Neural cell (in vitro differentiated cells): Measurements from ENCODE around the gene OR52M1. TPM values are rescaled to one million over a fixed set of nuclear protein-coding genes. Genes with fewer than 3 reads are reported as not detected.

Experiments used
- H2AFZ ChIP-seq: fragments of 200-600, 300-800 bp; sonication (generic), shearing (Covaris generic); 2 replicates; pipeline ENCODE4 v1.6.0; 2014; ENCODE audit warnings: low read depth, mild to moderate bottlenecking, antibody characterized with exemption, low read length, moderate library complexity
- H3F3A ChIP-seq: fragments of 200-600 bp; shearing (Covaris generic); 2 replicates; pipeline ENCODE4 v1.6.1; 2016; ENCODE audit warnings: mild to moderate bottlenecking, moderate library complexity, mixed read lengths, antibody characterized with exemption, low read length; ENCODE audit not compliant: insufficient read depth, poor library complexity, severe bottlenecking
- H3K27ac ChIP-seq: fragments of 200-600, 300-800 bp; sonication (generic), shearing (Covaris generic); 2 replicates; pipeline ENCODE4 v1.5.1; 2014; ENCODE audit warnings: mild to moderate bottlenecking, low read length, moderate library complexity
- H3K27me3 ChIP-seq: fragments of 300-800, 200-600 bp; sonication (generic), shearing (Covaris generic); 2 replicates; pipeline ENCODE4 v1.6.0; 2014; ENCODE audit warnings: mild to moderate bottlenecking, low read depth, low read length, moderate library complexity; ENCODE audit not compliant: insufficient read depth
- H3K36me3 ChIP-seq: fragments of 300-800, 200-600 bp; sonication (generic), shearing (Covaris generic); 2 replicates; pipeline ENCODE4 v1.5.1; 2014; ENCODE audit warnings: mild to moderate bottlenecking, antibody characterized with exemption, low read length, moderate library complexity; ENCODE audit not compliant: insufficient read depth
- H3K4me2 ChIP-seq: fragments of 300-800, 200-600 bp; sonication (generic), shearing (Covaris generic); 2 replicates; pipeline ENCODE4 v1.6.0; 2014; ENCODE audit warnings: mild to moderate bottlenecking, low read length
- H3K4me3 ChIP-seq: fragments of 300-800, 200-600 bp; sonication (generic), shearing (Covaris generic); 2 replicates; pipeline ENCODE4 v1.5.1; 2014; ENCODE audit warnings: mild to moderate bottlenecking, low read length, moderate library complexity
- H3K79me2 ChIP-seq: fragments of 200-600 bp; shearing (Covaris generic); replicated peaks from 2 replicates; pipeline ENCODE4 v1.6.0; 2014; ENCODE audit warnings: mild to moderate bottlenecking, low read length, moderate library complexity; ENCODE audit not compliant: insufficient read depth
- H3K9ac ChIP-seq: fragments of 300-800, 200-600 bp; sonication (generic), shearing (Covaris generic); 2 replicates; pipeline ENCODE4 v1.6.1; 2016; ENCODE audit warnings: mild to moderate bottlenecking, low read length, mixed read lengths
- H3K9me2 ChIP-seq: fragments of 200-600 bp; shearing (Covaris generic); 2 replicates; pipeline ENCODE4 v1.6.1; 2016; ENCODE audit warnings: mild to moderate bottlenecking, low read length, mixed read lengths; ENCODE audit not compliant: insufficient read depth
- H3K9me3 ChIP-seq: fragments of 200-600, 300-800 bp; sonication (generic), shearing (Covaris generic); 2 replicates; pipeline ENCODE4 v1.6.1; 2016; ENCODE audit warnings: mild to moderate bottlenecking, mixed run types, low read length, moderate library complexity, mixed read lengths
- H4K20me1 ChIP-seq: fragments of 200-600 bp; shearing (Covaris generic); 2 replicates; pipeline ENCODE4 v1.6.1; 2016; ENCODE audit warnings: mild to moderate bottlenecking, mixed run types; ENCODE audit not compliant: insufficient read depth
- CTCF ChIP-seq: fragments of 450-650 bp; IDR thresholded peaks from 2 replicates; pipeline ENCODE4 v1.5.1; 2014; ENCODE audit warnings: antibody characterized with exemption, mild to moderate bottlenecking, moderate library complexity; ENCODE audit not compliant: poor library complexity, severe bottlenecking
- EP300 ChIP-seq: fragments of 450-650 bp; conservative IDR thresholded peaks from 2 replicates; pipeline ENCODE4 v1.6.1; 2014; ENCODE audit warnings: antibody characterized with exemption, mild to moderate bottlenecking, moderate library complexity; ENCODE audit not compliant: poor library complexity, severe bottlenecking
- EZH2 ChIP-seq: fragments of 200-600, 300-800 bp; shearing (Covaris generic), sonication (generic); IDR thresholded peaks from 2 replicates; pipeline ENCODE4 v1.6.1; 2014; ENCODE audit warnings: antibody characterized with exemption, low read length, borderline replicate concordance, mild to moderate bottlenecking; ENCODE audit not compliant: insufficient read depth, poor library complexity, severe bottlenecking
- MXI1 ChIP-seq: fragments of 450-650 bp; conservative IDR thresholded peaks from 2 replicates; pipeline ENCODE4 v1.6.1; 2014; ENCODE audit warnings: antibody characterized with exemption, mild to moderate bottlenecking; ENCODE audit not compliant: poor library complexity, severe bottlenecking
- POLR2AphosphoS5 ChIP-seq: IDR thresholded peaks from 2 replicates; pipeline ENCODE4 v1.6.1; 2012
- RAD21 ChIP-seq: fragments of 450-650 bp; conservative IDR thresholded peaks from 2 replicates; pipeline ENCODE4 v1.6.1; 2014; ENCODE audit warnings: antibody characterized with exemption, mild to moderate bottlenecking, moderate library complexity
- REST ChIP-seq: IDR thresholded peaks from 2 replicates; pipeline ENCODE4 v1.6.1; 2012; ENCODE audit warnings: borderline replicate concordance
- SMC3 ChIP-seq: fragments of 450-650 bp; conservative IDR thresholded peaks from 2 replicates; pipeline ENCODE4 v1.6.1; 2014; ENCODE audit warnings: antibody characterized with exemption, mild to moderate bottlenecking, moderate library complexity; ENCODE audit not compliant: poor library complexity
- TAF1 ChIP-seq: IDR thresholded peaks from 2 replicates; pipeline ENCODE4 v1.6.1; 2012; ENCODE audit warnings: low read depth
- polyA plus RNA-seq: library from polyadenylated mRNA; depleted of rRNA; stranded (reverse); fragments of >200 nt; gene quantifications from 2 replicates; pipeline ENCODE4 v1.2.3, GENCODE V29; 2014

Gene OR52M1
- polyA plus RNA-seq, 1 donor from 2014 or later: not detected

- no peak overlapping the region for H3K27ac ChIP-seq
- no peaks in the 10 kb centered on the region for H3K9me2 ChIP-seq
- H3F3A ChIP-seq: no peaks in the 10 kb centered on the region
- no peaks in the 10 kb centered on the region for H3K27me3 ChIP-seq
- no peaks in the 10 kb centered on the region for H3K36me3 ChIP-seq
- no peaks in the 10 kb centered on the region for H4K20me1 ChIP-seq
- no peak overlapping the region for H3K9ac ChIP-seq
- no peaks in the 10 kb centered on the region for H3K79me2 ChIP-seq
- H3K4me3 ChIP-seq: no peak overlapping the region
- no peaks in the 10 kb centered on the region for H3K9me3 ChIP-seq
- H2AFZ ChIP-seq: no peak overlapping the region
- TF ChIP-seq REST (no peak), RAD21 (no peak), SMC3 (no peak), EZH2 (no peak), MXI1 (no peak), POLR2AphosphoS5 (no peak), TAF1 (no peak), CTCF (no peak)
- no peak overlapping the region for H3K4me2 ChIP-seq
Observed at GRCh38 chr11:4560467-4560866, 15.5 kb downstream of the OR52M1 start.

GRCh38 chr11:4565371-4565770, 20.4 kb downstream of the OR52M1 start:
- H3K9me2 ChIP-seq: no peaks in the 10 kb centered on the region
- H3K4me3 ChIP-seq: no peak overlapping the region
- H3K36me3 ChIP-seq: no peaks in the 10 kb centered on the region
- H3K9ac ChIP-seq: no peak overlapping the region
- H3K27ac ChIP-seq: no peak overlapping the region
- H3K9me3 ChIP-seq: no peaks in the 10 kb centered on the region
- no peaks in the 10 kb centered on the region for H4K20me1 ChIP-seq
- no peak for TF ChIP-seq EZH2
- no peak for TF ChIP-seq MXI1
- no peak for TF ChIP-seq SMC3
- no peak for TF ChIP-seq TAF1
- no peak for TF ChIP-seq REST
- no peak for TF ChIP-seq POLR2AphosphoS5
- no peak for TF ChIP-seq CTCF
- no peak for TF ChIP-seq EP300
- TF ChIP-seq RAD21: no peak
- no peaks in the 10 kb centered on the region for H3F3A ChIP-seq
- H3K79me2 ChIP-seq: no peaks in the 10 kb centered on the region
- H2AFZ ChIP-seq: no peak overlapping the region
- no peaks in the 10 kb centered on the region for H3K27me3 ChIP-seq
- no peak overlapping the region for H3K4me2 ChIP-seq
